NCI-H345 treated with DMSO at 0.1 percent for 48 hours (cell line): ENCODE data around the gene ZC3H12A.
A peak's percentile ranks its signal among the peaks of the same experiment; 100 is the strongest.

ENCODE experiments used
- DNase-seq: peaks from one replicate; lab custom pipeline; 2025; ENCODE audit not compliant: unreplicated experiment; lab: John Stamatoyannopoulos, UW

The ZC3H12A gene

GRCh38 chr1:37474046-37474696 lies at the start of gene ZC3H12A:
Gene ZC3H12A (plus strand): TSS chr1:37474580. CDS start chr1:37475497, 917 bp downstream.
- peak; percentile 63 for DNase-seq

- no peak for DNase-seq
These were observed 49.2 kb upstream of the ZC3H12A start for GRCh38 chr1:37425221-37425620.

GRCh38 chr1:37429029-37429428 lies 45.4 kb upstream of the ZC3H12A start:
- no peak for DNase-seq

- DNase-seq, result no peak
These were observed 44.0 kb upstream of the ZC3H12A start for GRCh38 chr1:37430103-37430985.

GRCh38 chr1:37432716-37433115 lies 41.7 kb upstream of the ZC3H12A start:
- DNase-seq, result no peak

- no peak for DNase-seq
These were observed 41.2 kb upstream of the ZC3H12A start for GRCh38 chr1:37433171-37433570.

GRCh38 chr1:37434292-37435225 lies 39.8 kb upstream of the ZC3H12A start:
- DNase-seq, result peak; percentile 30

- DNase-seq, result peak; percentile 17
These were observed 37.3 kb upstream of the ZC3H12A start for GRCh38 chr1:37437087-37437486.

GRCh38 chr1:37438037-37438868 lies 36.1 kb upstream of the ZC3H12A start:
- DNase-seq, result no peak

GRCh38 chr1:37438869-37439343 lies 35.5 kb upstream of the ZC3H12A start:
- DNase-seq, result no peak

GRCh38 chr1:37439349-37439995 lies 34.9 kb upstream of the ZC3H12A start:
- DNase-seq, result no peak

- DNase-seq, result no peak
These were observed 32.9 kb upstream of the ZC3H12A start for GRCh38 chr1:37441490-37441889.

GRCh38 chr1:37442139-37442538 lies 32.2 kb upstream of the ZC3H12A start:
- DNase-seq, result no peak

GRCh38 chr1:37442644-37443043 lies 31.7 kb upstream of the ZC3H12A start:
- no peak for DNase-seq

- DNase-seq, result no peak
These were observed 27.5 kb upstream of the ZC3H12A start for GRCh38 chr1:37446874-37447273.

- DNase-seq, result no peak
These were observed 26.2 kb upstream of the ZC3H12A start for GRCh38 chr1:37448185-37448584.

GRCh38 chr1:37448691-37449417 lies 25.5 kb upstream of the ZC3H12A start:
- DNase-seq, result no peak

GRCh38 chr1:37449936-37450335 lies 24.4 kb upstream of the ZC3H12A start:
- DNase-seq, result no peak

- no peak for DNase-seq
These were observed 22.0 kb upstream of the ZC3H12A start for GRCh38 chr1:37452416-37452815.
